Calu3 (cell line): Measurements from ENCODE around the gene NMNAT2. TPM values are rescaled to one million over a fixed set of nuclear protein-coding genes. Genes with fewer than 3 reads are reported as not detected.
A peak's percentile ranks its signal among the peaks of the same experiment; 100 is the strongest.

Source experiments
- BruUV-seq: library from RNA; stranded (reverse); fragments of 400-500 nt; replicated peaks from 2 replicates; lab custom pipeline; 2021; lab: Mats Ljungman, UMichigan
- CTCF ChIA-PET: fragments of 300-600 bp; sonication (Branson Sonifier 250); formaldehyde crosslinking; loops from one replicate; lab custom pipeline; 2022; ENCODE audit warnings: antibody characterized with exemption; lab: Charles Lee
- DNase-seq: peaks from one replicate; pipeline ENCODE4 v3.0.0; 2022
- H3K27ac Mint-ChIP-seq: one replicate; pipeline ENCODE4 v1.8.0; 2022; ENCODE audit warnings: mixed read lengths; ENCODE audit not compliant: unreplicated experiment
- H3K27me3 Mint-ChIP-seq: one replicate; pipeline ENCODE4 v1.8.0; 2022; ENCODE audit warnings: mixed read lengths; ENCODE audit not compliant: unreplicated experiment
- H3K36me3 Mint-ChIP-seq: one replicate; pipeline ENCODE4 v1.8.0; 2022; ENCODE audit warnings: mild to moderate bottlenecking, moderate library complexity, mixed read lengths; ENCODE audit not compliant: insufficient read depth, unreplicated experiment
- H3K4me1 Mint-ChIP-seq: one replicate; pipeline ENCODE4 v1.8.0; 2022; ENCODE audit warnings: mild to moderate bottlenecking, low read depth, mixed read lengths; ENCODE audit not compliant: unreplicated experiment
- H3K4me3 Mint-ChIP-seq: one replicate; pipeline ENCODE4 v1.8.0; 2022; ENCODE audit warnings: mild to moderate bottlenecking, low read depth, moderate library complexity, mixed read lengths; ENCODE audit not compliant: unreplicated experiment
- H3K9me3 Mint-ChIP-seq: one replicate; pipeline ENCODE4 v1.8.0; 2022; ENCODE audit warnings: low read depth, mixed read lengths; ENCODE audit not compliant: unreplicated experiment
- CTCF ChIP-seq: fragments of 200-600 bp; IDR thresholded peaks from one replicate; pipeline ENCODE4 v1.8.0; 2022; ENCODE audit warnings: antibody characterized with exemption; ENCODE audit not compliant: unreplicated experiment
- intact Hi-C: fragments of 100-400 bp; cut with micrococcal nuclease; formaldehyde crosslinking; loops from one replicate; pipeline ENCODE4 v1.10.0; 2022; ENCODE audit not compliant: unreplicated experiment
- total RNA-seq: library from RNA; stranded (reverse); gene quantifications from 2 replicates; pipeline ENCODE4 v1.2.3, GENCODE V29; 2022

Gene NMNAT2
- total RNA-seq, 1 experiment from 2014 or later = 0.26 TPM

GRCh38 chr1:183218971-183219615 is 199.1 kb downstream of the NMNAT2 start:
- Mint-ChIP-seq H3K9me3 (no peaks in the 10 kb centered on the region), H3K36me3 (peaks cover 67% of the 10 kb centered on the region), H3K4me3 (no peak overlapping the region), H3K4me1 (peaks cover 13% of the 10 kb centered on the region), H3K27ac (peak overlapping the region; percentile 11), H3K27me3 (no peaks in the 10 kb centered on the region)
- DNase-seq = peak; percentile 21
- CTCF ChIA-PET = no interaction called here
- BruUV-seq = no TSS peak
- TF ChIP-seq CTCF = no peak
- intact Hi-C loops = no loop called here

- intact Hi-C loops = no loop called here
- Mint-ChIP-seq H3K4me3 (no peak overlapping the region), H3K36me3 (peaks cover 72% of the 10 kb centered on the region), H3K4me1 (peaks cover 17% of the 10 kb centered on the region), H3K9me3 (no peaks in the 10 kb centered on the region), H3K27me3 (no peaks in the 10 kb centered on the region), H3K27ac (peak overlapping the region; percentile 31)
- no peak for DNase-seq
- CTCF ChIA-PET = no interaction called here
- BruUV-seq = no TSS peak
- no peak for TF ChIP-seq CTCF
Observed at GRCh38 chr1:183218027-183218618, 200.1 kb downstream of the NMNAT2 start.

- H3K27ac Mint-ChIP-seq = no peak overlapping the region
- CTCF ChIA-PET = no interaction called here
- no peaks in the 10 kb centered on the region for H3K9me3 Mint-ChIP-seq
- DNase-seq = no peak
- no peak for TF ChIP-seq CTCF
- no peak overlapping the region for H3K4me3 Mint-ChIP-seq
- no TSS peak for BruUV-seq
- no peaks in the 10 kb centered on the region for H3K27me3 Mint-ChIP-seq
- peaks cover 29% of the 10 kb centered on the region for H3K4me1 Mint-ChIP-seq
- intact Hi-C loops = no loop called here
- peaks cover 83% of the 10 kb centered on the region for H3K36me3 Mint-ChIP-seq
Observed at GRCh38 chr1:183215936-183216335, 202.2 kb downstream of the NMNAT2 start.

- Mint-ChIP-seq H3K4me3 (no peak overlapping the region), H3K4me1 (peaks cover 30% of the 10 kb centered on the region), H3K27ac (no peak overlapping the region), H3K9me3 (no peaks in the 10 kb centered on the region), H3K36me3 (peaks cover 87% of the 10 kb centered on the region), H3K27me3 (no peaks in the 10 kb centered on the region)
- CTCF ChIA-PET = no interaction called here
- intact Hi-C loops = no loop called here
- DNase-seq = no peak
- TF ChIP-seq CTCF = no peak
- BruUV-seq = no TSS peak
Observed at GRCh38 chr1:183215076-183215720, 203.0 kb downstream of the NMNAT2 start.
